Heart right ventricle (tissue), 16 donors: ENCODE measurements around the gene CARMIL1. TPM values are rescaled to one million over a fixed set of nuclear protein-coding genes. Genes with fewer than 3 reads are reported as not detected.

ENCODE experiments used
- ATAC-seq, 8 donors: fragments of 200-7000 bp; cut with Tn5 transposase; one replicate each; pipeline ENCODE4 v1.9.1; 2020; ENCODE audit warnings: mild to moderate bottlenecking in 8 of 8, moderate library complexity in 8 of 8, moderate number of reproducible peaks in 1 of 8
- DNase-seq, 2 donors: peaks; one replicate each; pipeline ENCODE4 v3.0.0-alpha.2; 2020
- H3K27ac ChIP-seq, 10 donors: fragments of 200-600 bp; sonication (generic) in 2 of 10; one replicate each; pipeline versions ENCODE4 v1.5.0 to v1.8.0; 2020 to 2022; ENCODE audit warnings: mild to moderate bottlenecking in 3 of 10
- H3K27me3 ChIP-seq, 7 donors: fragments of 200-600 bp; one replicate each; pipeline ENCODE4 v1.8.0; 2021 to 2022; ENCODE audit warnings: mild to moderate bottlenecking in 2 of 7
- H3K36me3 ChIP-seq, 9 donors: fragments of 200-600 bp; sonication (generic) in 1 of 9; one replicate each; pipeline versions ENCODE4 v1.5.0 to v1.8.0; 2020 to 2022; ENCODE audit warnings: mild to moderate bottlenecking in 2 of 9
- H3K4me1 ChIP-seq, 9 donors: fragments of 200-600 bp; sonication (generic) in 1 of 9; one replicate each; pipeline versions ENCODE4 v1.5.0 to v1.8.0; 2020 to 2022; ENCODE audit warnings: mild to moderate bottlenecking in 4 of 9
- H3K4me3 ChIP-seq, 10 donors: fragments of 200-600 bp; sonication (generic) in 2 of 10; one replicate each; pipeline versions ENCODE4 v1.5.0 to v1.8.0; 2020 to 2022; ENCODE audit warnings: mild to moderate bottlenecking in 7 of 10, moderate library complexity in 2 of 10
- H3K9me3 ChIP-seq, 11 donors: fragments of 200-600 bp in 10 of 11; sonication (generic) in 2 of 11; one replicate each; pipeline versions ENCODE4 v1.5.0 to v1.8.0; 2013 to 2022; ENCODE audit warnings: mild to moderate bottlenecking in 2 of 11, control low read depth in 1 of 11, moderate library complexity in 1 of 11
- WGBS, 2 donors: extraction: QIAGEN DNeasy Blood & Tissue Kit; methylation state at CpG; one replicate each; pipeline ENCODE4 v1.1.7; 2013; ENCODE audit warnings: inconsistent platforms in 1 of 2; 5-methylcytosine and 5-hydroxymethylcytosine counted together
- intact Hi-C, 10 donors: fragments of 100-400 bp; cut with DNase I; formaldehyde crosslinking; loops; one replicate each; pipeline versions ENCODE4 v1.11.1 to v1.14.2; 2022
- polyA plus RNA-seq, 2 donors: library from polyadenylated mRNA; stranded (reverse); fragments of 200-250 nt; gene quantifications; one replicate each; pipeline ENCODE4 v1.2.3, GENCODE V29; 2013
- total RNA-seq, 10 donors: library from RNA; stranded (reverse); fragmentation: NEBNext Ultra II Directional in 3 of 10; extraction: Animal tissue kit (Norgen Biotek cat#: 25700) in 3 of 10; gene quantifications; one replicate each; pipeline versions ENCODE4 v1.2.1 to v1.2.4, GENCODE V29; 2021 to 2023
- TF ChIP-seq, protein P1 (sequence below), 9 donors: fragments of 200-600 bp; sonication (generic) in 2 of 9; IDR thresholded peaks; one replicate each; pipeline versions ENCODE4 v1.5.0 to v1.8.0; 2021 to 2022; ENCODE audit warnings: antibody characterized with exemption in 9 of 9, mild to moderate bottlenecking in 5 of 9, moderate library complexity in 1 of 9
- donor health status: Arrhythmogenic right ventricular cardiomyopathy.
- donor health status: ischemic (EF 13 %, LVEDD 7.1; RV severe dilation, severe dysfunction).
- donor health status: healthy with polysubstance abuse.
- donor health status: DM: no; HTN: yes; CAD: no.
- donor health status: DM: no; HTN: no; CAD: no.
- donor health status: ischemic (EF 25% LVEDD 6.9; RV normal size, moderate dysfunction).
- donor health status: ischemic (EF 25% LVEDD 5.7; RV mildly dilated, moderate dysfunction).
- donor health status: healthy.
- donor health status: DM: yes; HTN: yes; CAD: no.
- donor health status: Ischemic cardiomyopathy.
- donor health status: ischemic (EF 35%, LVEDD 5.7; RV mildly dilated, moderate dysfunction).
- donor health status: nonischemic (EF 11% LVEDD 7.7; RV severe dilation, severe dysfunction).
- donor health status: DM: yes; HTN: yes; CAD: no.
- donor health status: PGD.
- donor health status: ischemic (EF 29% LVEDD 5.4; RV normal size, mild dysfunction).
- donor health status: nonischemic (EF 23%, LVEDD 6.1; RV moderate dilation, normal function).

CARMIL1 gene
- total and polyA plus RNA-seq, 12 donors = 1.2 to 10.3 (median 4.1) TPM

DNA sequence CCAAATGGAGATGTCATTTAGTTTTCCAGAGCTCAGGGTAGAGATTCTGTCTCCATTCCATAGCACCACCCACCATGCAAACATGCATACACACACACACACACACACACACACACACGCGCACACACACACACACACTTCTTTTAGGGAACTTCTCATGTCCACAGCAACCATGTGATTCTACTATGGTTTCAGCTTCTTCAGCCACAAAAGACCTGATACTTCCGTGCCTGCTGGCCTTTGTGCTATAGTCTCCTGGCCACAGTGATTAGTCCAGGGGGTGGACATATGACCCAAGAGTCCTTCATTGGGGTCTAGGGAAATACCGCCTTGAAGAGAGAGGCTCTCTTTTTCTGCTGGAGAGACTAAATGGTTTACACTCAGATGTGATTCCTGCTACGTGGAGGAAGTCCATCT lies 53.5 kb downstream of the CARMIL1 start:
- peak in 6 of 8 donors; percentile 21 to 44 (median 34) for ATAC-seq
- no peaks in the 10 kb centered on the region for H3K27me3 ChIP-seq
- H3K36me3 ChIP-seq = no peaks in the 10 kb centered on the region
- no peaks in the 10 kb centered on the region for H3K9me3 ChIP-seq
- DNase-seq = no peak
- intact Hi-C loops = no loop called here
- peaks cover 0 to 33% (median 22%) of the 10 kb centered on the region in 9 donors for H3K4me1 ChIP-seq
- TF ChIP-seq, protein P1, sequence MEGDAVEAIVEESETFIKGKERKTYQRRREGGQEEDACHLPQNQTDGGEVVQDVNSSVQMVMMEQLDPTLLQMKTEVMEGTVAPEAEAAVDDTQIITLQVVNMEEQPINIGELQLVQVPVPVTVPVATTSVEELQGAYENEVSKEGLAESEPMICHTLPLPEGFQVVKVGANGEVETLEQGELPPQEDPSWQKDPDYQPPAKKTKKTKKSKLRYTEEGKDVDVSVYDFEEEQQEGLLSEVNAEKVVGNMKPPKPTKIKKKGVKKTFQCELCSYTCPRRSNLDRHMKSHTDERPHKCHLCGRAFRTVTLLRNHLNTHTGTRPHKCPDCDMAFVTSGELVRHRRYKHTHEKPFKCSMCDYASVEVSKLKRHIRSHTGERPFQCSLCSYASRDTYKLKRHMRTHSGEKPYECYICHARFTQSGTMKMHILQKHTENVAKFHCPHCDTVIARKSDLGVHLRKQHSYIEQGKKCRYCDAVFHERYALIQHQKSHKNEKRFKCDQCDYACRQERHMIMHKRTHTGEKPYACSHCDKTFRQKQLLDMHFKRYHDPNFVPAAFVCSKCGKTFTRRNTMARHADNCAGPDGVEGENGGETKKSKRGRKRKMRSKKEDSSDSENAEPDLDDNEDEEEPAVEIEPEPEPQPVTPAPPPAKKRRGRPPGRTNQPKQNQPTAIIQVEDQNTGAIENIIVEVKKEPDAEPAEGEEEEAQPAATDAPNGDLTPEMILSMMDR (IDR thresholded peaks at IDR 0.05) = no peak
- no peak overlapping the region for H3K27ac ChIP-seq
- no peak overlapping the region for H3K4me3 ChIP-seq
- WGBS, 2 donors = 46 to 47% methylated on average over 5 of the region's 5 CpGs

GRCh38 chr6:25333471-25333870 lies 54.3 kb downstream of the CARMIL1 start:
- H3K4me1 ChIP-seq = peaks cover 0 to 33% (median 18%) of the 10 kb centered on the region in 9 donors
- no peak overlapping the region for H3K4me3 ChIP-seq
- ATAC-seq (no peak), DNase-seq (no peak)
- no peaks in the 10 kb centered on the region for H3K36me3 ChIP-seq
- TF ChIP-seq, protein P1 (IDR thresholded peaks at IDR 0.05) = no peak
- no peaks in the 10 kb centered on the region for H3K27me3 ChIP-seq
- no peaks in the 10 kb centered on the region for H3K9me3 ChIP-seq
- intact Hi-C loops = no loop called here
- no peak overlapping the region for H3K27ac ChIP-seq
- WGBS, 2 donors = 92 to 93% methylated on average over 3 of the region's 3 CpGs

DNA sequence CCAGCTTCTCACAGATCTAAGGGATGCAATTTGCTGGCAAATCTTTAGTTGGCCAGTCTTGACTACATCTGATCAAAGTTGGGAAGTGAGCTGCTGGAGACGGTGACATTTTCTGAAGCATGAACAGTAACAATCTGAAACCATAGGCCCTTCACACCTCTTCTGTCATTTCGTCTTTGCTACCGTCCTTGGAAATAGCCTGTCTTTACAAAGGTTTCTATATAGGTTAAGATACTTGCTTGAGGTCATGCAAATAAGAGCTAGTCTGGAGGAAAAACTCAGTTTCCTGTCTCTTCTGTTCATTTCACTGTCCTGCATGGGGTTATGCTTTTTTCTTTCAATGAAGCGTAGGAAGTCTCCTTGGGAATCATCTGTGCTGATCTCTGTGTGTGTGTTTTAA lies 55.6 kb downstream of the CARMIL1 start:
- H3K36me3 ChIP-seq = no peaks in the 10 kb centered on the region
- H3K4me3 ChIP-seq = no peak overlapping the region
- TF ChIP-seq, protein P1 (IDR thresholded peaks at IDR 0.05) = no peak
- no peaks in the 10 kb centered on the region for H3K9me3 ChIP-seq
- WGBS, 2 donors = 82 to 88% methylated on average over 4 of the region's 4 CpGs
- H3K4me1 ChIP-seq = peaks cover 0 to 33% (median 17%) of the 10 kb centered on the region in 9 donors
- no peak for DNase-seq
- no peak for ATAC-seq
- no peaks in the 10 kb centered on the region for H3K27me3 ChIP-seq
- no peak overlapping the region for H3K27ac ChIP-seq
- intact Hi-C loops = no loop called here

DNA sequence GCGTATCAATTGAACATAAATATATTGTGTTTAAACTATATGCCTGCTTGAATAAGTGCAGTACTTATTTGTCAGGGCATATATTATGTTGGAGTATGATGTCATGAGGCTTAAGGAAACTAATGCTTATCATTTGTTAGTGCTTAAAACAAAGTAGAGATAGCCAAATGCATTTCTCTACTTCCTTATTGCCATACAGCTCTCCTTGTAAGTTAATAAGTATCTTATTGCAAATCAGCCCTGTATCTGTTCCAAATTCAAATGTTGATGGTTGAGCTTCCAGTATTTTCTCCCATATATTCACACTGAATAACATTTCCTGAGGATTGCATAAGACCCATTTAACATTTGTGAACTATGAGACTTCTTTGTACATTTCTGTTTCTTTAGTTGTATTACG lies 57.8 kb downstream of the CARMIL1 start:
- intact Hi-C loops = no loop called here
- Histone ChIP-seq H3K9me3 (no peaks in the 10 kb centered on the region), H3K4me1 (peaks cover 0 to 20% (median 8%) of the 10 kb centered on the region in 9 donors), H3K27ac (no peak overlapping the region), H3K4me3 (no peak overlapping the region), H3K27me3 (no peaks in the 10 kb centered on the region), H3K36me3 (no peaks in the 10 kb centered on the region)
- WGBS, 2 donors = 91 to 93% methylated on average over 2 of the region's 2 CpGs
- ATAC-seq = no peak
- TF ChIP-seq, protein P1 (IDR thresholded peaks at IDR 0.05) = no peak
- no peak for DNase-seq
